ENCODE measurements around the gene STX1A.

STX1A gene

GRCh38 chr7:73737491-73738219, 18.2 kb upstream of the STX1A start:
- Histone ChIP-seq H4K20me1 (ENCODE audit: insufficient read depth, low read length) (no peaks in the 10 kb centered on the region), H3K36me3 (ENCODE audit: insufficient read depth, low read length) (peaks cover 16% of the 10 kb centered on the region), H3K4me2 (ENCODE audit: low read length) (peak overlapping the region; percentile 76), H3K9me3 (ENCODE audit: low read length) (no peaks in the 10 kb centered on the region), H3K4me3 (ENCODE audit: low read depth, low read length, poor library complexity, severe bottlenecking) (peak overlapping the region; percentile 82), H3K27me3 (ENCODE audit: insufficient read depth, low read length) (no peaks in the 10 kb centered on the region), H3K4me1 (ENCODE audit: insufficient read depth, low read length, severe bottlenecking) (peaks cover 15% of the 10 kb centered on the region), H3K9me2 (ENCODE audit: low read depth, low read length) (no peaks in the 10 kb centered on the region), H3K27ac (ENCODE audit: low read depth, low read length, poor library complexity, severe bottlenecking) (no peak overlapping the region), H2AFZ (ENCODE audit: low read length) (no peak overlapping the region), H3F3A (ENCODE audit: insufficient read depth, low read length) (no peaks in the 10 kb centered on the region), H3K9ac (ENCODE audit: low read length) (peak overlapping the region; percentile 85; the same call in 1 of the 2 replicates), H3K79me2 (ENCODE audit: insufficient read depth, low read length) (no peaks in the 10 kb centered on the region)
- no peak for TF ChIP-seq EZH2 (IDR thresholded peaks at IDR 0.05; ENCODE audit: borderline replicate concordance, low read length)
- TF ChIP-seq, protein P1, sequence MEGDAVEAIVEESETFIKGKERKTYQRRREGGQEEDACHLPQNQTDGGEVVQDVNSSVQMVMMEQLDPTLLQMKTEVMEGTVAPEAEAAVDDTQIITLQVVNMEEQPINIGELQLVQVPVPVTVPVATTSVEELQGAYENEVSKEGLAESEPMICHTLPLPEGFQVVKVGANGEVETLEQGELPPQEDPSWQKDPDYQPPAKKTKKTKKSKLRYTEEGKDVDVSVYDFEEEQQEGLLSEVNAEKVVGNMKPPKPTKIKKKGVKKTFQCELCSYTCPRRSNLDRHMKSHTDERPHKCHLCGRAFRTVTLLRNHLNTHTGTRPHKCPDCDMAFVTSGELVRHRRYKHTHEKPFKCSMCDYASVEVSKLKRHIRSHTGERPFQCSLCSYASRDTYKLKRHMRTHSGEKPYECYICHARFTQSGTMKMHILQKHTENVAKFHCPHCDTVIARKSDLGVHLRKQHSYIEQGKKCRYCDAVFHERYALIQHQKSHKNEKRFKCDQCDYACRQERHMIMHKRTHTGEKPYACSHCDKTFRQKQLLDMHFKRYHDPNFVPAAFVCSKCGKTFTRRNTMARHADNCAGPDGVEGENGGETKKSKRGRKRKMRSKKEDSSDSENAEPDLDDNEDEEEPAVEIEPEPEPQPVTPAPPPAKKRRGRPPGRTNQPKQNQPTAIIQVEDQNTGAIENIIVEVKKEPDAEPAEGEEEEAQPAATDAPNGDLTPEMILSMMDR (IDR thresholded peaks at IDR 0.05; ENCODE audit: low read length), result no peak

DNA sequence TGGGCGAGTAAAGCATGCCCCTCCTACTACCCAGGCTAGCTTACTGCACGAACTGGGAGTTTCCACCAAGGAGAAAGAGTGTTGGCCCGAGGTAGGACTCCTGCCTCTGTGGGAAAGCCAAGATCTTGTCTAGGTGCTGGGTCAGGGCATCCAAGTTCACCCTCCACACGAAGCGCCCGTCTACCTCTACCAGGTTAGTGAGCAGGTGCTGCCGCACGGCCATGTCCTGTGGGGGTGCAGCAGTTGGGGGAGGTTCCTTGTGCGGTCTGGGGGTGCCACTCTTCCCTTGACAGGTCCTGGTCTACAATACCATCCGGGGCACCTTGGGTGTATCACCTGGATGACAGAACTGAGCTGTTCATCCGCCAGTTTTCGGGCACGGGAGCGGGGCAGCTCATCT, 17.4 kb upstream of the STX1A start:
- Histone ChIP-seq H3K36me3 (ENCODE audit: insufficient read depth, low read length) (peaks cover 16% of the 10 kb centered on the region), H3K27ac (ENCODE audit: low read depth, low read length, poor library complexity, severe bottlenecking) (no peak overlapping the region), H2AFZ (ENCODE audit: low read length) (no peak overlapping the region), H4K20me1 (ENCODE audit: insufficient read depth, low read length) (no peaks in the 10 kb centered on the region), H3K9me3 (ENCODE audit: low read length) (no peaks in the 10 kb centered on the region), H3K9ac (ENCODE audit: low read length) (no peak overlapping the region), H3K9me2 (ENCODE audit: low read depth, low read length) (no peaks in the 10 kb centered on the region), H3K27me3 (ENCODE audit: insufficient read depth, low read length) (no peaks in the 10 kb centered on the region), H3K79me2 (ENCODE audit: insufficient read depth, low read length) (no peaks in the 10 kb centered on the region), H3K4me2 (ENCODE audit: low read length) (no peak overlapping the region), H3K4me1 (ENCODE audit: insufficient read depth, low read length, severe bottlenecking) (peaks cover 10% of the 10 kb centered on the region), H3F3A (ENCODE audit: insufficient read depth, low read length) (no peaks in the 10 kb centered on the region), H3K4me3 (ENCODE audit: low read depth, low read length, poor library complexity, severe bottlenecking) (no peak overlapping the region)
- TF ChIP-seq, protein P1 (IDR thresholded peaks at IDR 0.05; ENCODE audit: low read length), result no peak
- no peak for TF ChIP-seq EZH2 (IDR thresholded peaks at IDR 0.05; ENCODE audit: borderline replicate concordance, low read length)

DNA sequence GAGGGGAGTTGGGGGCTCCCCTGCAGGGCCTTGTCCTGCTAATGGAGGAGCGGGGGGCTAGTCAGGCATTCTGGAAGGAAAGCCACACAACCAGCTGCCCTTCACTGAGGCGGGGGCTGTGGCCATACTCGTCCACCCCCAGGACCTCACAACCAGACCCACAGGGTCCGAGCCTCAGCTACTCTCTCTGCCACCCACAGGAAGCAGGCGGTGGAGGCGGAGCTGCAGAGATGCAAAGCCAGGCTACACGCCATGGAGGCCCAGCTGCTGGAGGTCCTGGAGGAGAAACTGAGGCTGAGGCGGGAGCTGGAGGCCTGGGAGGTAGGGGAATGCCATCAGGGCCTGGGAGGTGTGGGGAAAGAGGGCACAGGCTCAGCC, 16.0 kb upstream of the STX1A start:
- TF ChIP-seq EZH2 (IDR thresholded peaks at IDR 0.05; ENCODE audit: borderline replicate concordance, low read length), result no peak
- TF ChIP-seq, protein P1 (IDR thresholded peaks at IDR 0.05; ENCODE audit: low read length), result no peak
- Histone ChIP-seq H3F3A (ENCODE audit: insufficient read depth, low read length) (no peaks in the 10 kb centered on the region), H3K4me1 (ENCODE audit: insufficient read depth, low read length, severe bottlenecking) (peaks cover 10% of the 10 kb centered on the region), H3K9me3 (ENCODE audit: low read length) (no peaks in the 10 kb centered on the region), H3K4me2 (ENCODE audit: low read length) (no peak overlapping the region), H2AFZ (ENCODE audit: low read length) (no peak overlapping the region), H4K20me1 (ENCODE audit: insufficient read depth, low read length) (no peaks in the 10 kb centered on the region), H3K36me3 (ENCODE audit: insufficient read depth, low read length) (peaks cover 16% of the 10 kb centered on the region), H3K27ac (ENCODE audit: low read depth, low read length, poor library complexity, severe bottlenecking) (no peak overlapping the region), H3K9me2 (ENCODE audit: low read depth, low read length) (no peaks in the 10 kb centered on the region), H3K79me2 (ENCODE audit: insufficient read depth, low read length) (no peaks in the 10 kb centered on the region), H3K4me3 (ENCODE audit: low read depth, low read length, poor library complexity, severe bottlenecking) (no peak overlapping the region), H3K9ac (ENCODE audit: low read length) (no peak overlapping the region), H3K27me3 (ENCODE audit: insufficient read depth, low read length) (no peaks in the 10 kb centered on the region)

Measured in OCI-LY1 (cell line).